GM18909 (cell line): Measurements from ENCODE around the gene GRHL3.

Source experiments
- ATAC-seq: cut with Tn5 transposase; IDR thresholded peaks from one replicate; pipeline ENCODE4 v1.9.1; 2021; ENCODE audit warnings: mild to moderate bottlenecking; ENCODE audit not compliant: unreplicated experiment, poor library complexity

GRHL3 gene

DNA sequence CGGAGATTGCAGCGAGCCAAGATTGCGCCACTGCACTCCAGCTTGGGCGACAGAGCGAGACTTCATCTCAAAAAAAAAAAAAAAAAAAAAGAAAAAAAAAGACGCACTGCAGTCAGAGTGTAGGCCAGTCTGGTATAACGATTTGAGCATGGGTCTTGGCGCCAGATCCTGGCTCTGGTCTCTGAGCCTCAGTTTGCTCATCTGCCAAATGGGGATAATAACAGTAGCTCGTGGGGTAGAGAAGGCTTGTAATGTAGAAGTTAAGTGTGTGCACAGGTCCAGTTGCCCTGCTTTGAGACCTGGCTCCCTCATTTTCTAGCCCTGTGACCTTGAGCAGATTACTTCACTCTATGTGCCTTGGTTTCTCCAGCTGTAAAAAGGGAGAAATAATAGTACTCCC is 26.3 kb upstream of the GRHL3 start:
- no peak for ATAC-seq

DNA sequence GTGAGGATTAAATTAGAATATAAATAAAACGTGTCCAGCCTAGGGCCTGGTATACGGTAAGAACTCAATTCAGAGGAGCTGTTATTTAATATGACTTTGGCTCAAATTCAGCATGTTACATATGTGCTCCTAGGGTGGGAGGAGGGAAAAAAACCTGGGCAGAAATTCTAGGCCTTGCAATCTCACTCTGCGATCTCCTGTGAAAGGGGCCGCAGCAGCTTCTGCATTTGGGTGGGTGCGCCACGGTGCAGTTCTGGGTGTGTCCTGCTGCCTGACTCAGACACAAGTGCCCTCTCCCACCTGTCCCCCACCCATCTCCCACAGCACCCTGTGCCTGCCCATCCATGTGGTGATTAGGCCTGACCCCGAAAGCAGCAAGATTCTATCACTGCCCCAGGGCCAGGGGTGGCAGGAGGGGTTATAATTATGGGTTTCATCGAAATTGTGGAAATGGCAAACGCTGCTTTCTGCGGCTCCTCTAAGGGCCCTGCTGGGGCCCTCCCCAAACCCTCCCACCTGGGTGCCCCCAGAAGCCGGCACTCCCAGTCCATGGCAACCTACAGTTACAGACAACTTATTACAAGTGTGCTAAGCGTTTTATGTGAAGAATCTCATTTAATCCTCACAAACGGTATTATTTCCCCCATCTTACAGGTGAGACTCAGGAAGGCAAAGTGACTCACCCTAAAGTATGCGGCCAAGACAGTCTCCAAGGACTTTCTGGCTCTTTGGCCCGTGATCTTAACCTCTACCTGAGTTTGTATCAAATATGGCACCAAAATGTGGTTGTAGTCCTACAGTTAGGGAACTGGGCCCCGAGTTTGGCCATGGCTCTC is 25.5 kb upstream of the GRHL3 start:
- ATAC-seq, result no peak

DNA sequence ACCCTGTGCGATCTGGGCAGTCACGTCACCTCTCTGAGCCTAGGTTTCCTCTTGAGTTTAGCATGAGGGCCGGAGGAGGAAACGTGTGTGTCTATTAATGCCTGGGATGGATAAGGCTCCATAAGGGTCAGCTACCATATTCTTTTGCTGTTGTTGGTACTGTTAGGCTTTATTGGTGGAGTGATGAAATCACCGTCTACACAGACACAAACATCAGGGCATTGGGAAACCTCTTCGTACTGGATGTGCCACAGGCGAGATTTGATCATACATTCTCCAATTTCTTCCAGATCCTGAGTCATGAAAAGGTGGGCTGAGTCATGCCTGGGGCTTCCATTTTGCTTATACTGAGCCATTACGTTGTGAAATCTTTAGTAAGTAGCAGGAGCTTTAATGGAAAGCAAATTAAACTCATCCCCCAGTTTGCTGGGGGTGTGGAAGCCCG is 24.9 kb upstream of the GRHL3 start:
- ATAC-seq, result no peak

DNA sequence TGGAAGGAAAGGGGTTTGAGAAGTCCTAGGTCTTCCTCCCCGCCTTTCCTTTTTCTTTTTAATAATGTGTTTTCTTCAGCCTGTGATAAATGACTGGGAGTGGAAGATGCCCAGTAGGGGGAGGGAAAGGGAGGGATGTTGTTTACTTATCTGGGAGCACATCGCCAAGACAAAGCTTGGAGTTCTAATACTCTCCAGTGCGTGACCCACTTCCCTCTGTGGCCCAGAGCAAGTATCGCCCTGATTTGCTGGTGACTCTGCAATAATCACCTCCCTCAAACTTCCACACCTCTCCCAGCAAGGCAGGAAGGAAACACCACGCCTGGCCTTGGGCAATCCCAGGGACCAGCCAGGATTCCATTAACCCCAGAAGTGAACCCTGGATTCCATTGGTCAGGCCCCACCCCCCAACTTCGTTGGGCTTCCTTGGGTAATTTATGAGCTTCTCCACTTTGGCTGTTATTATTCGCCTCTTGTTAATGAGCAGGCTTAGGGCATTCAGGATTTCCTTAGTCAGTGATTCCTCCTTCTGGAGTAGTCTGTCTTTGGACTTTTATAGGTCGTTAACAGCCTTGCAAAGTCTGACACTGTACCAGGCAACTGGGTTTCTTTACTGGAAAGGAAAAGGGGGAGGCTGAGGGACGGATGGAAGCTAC is 24.3 kb upstream of the GRHL3 start:
- ATAC-seq, result no peak

DNA sequence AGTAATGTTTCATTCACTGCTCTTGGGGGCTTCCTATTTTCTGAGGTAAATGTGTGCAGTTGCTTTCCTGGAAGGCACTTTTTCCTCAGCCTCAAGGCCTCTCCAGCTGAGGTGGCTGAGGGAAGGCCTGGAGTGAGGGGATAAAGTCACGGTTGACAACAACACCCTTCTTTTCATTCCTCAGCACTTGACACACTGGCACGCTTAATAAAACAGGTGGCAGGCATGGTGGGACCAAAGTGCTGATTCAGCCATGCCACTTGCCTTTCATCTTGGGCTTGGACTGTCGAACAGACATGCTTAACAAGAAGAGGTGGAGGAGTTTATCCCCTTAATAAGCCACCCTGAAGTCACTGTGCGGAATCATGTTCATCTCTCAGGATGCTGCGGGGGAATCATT is 23.6 kb upstream of the GRHL3 start:
- no peak for ATAC-seq

DNA sequence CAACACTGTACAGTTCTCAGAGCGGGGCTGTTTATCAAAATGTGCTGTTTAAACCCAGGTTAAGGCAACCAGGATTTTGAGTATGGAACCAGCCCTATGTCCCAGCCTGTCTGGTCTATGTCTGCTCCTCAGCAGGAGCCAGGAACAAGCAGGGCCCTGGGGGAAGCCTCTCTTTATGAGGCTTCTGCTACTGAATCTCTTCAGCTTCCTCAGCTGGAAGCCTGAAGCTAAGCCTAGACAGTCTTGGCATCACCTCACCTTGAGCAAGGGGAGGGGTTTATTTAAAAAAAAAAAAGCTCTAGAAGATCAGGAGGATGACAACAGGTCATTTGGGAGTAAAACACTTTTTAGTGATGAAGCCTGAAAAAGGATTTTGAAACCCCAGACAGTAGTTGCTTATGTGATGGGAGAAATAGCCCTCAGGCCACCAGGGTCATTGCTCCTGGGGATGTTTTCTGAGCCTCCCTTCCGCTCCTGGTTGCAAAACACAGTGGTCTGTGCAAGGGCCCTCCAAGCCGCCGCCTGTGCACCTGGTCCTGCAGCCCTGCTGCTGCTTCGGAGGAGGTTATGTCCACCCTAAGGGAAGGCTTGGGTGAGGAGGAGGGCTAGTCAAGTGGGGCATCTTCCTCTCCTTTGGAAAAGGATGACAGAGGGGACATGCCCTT is 21.8 kb upstream of the GRHL3 start:
- no peak for ATAC-seq

DNA sequence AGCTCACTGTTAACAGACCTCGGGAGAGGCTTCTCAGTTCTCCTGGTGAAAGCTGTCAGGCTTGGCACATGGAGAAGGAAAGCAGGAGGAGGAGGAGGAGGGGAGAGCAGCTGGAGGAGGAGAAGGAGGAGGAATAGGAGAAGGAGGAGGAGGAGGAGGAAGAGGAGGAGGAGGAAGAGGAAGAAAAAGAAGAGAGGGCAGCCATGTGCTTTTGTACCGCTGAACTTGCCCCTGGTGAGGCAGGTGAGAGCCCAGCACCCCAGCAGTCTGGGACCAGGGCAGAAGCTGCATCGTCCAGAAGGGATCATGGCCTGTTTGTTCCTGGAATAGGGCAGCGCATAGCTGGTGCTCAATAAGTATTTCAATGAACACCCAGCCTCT is 21.3 kb upstream of the GRHL3 start:
- ATAC-seq, result no peak

DNA sequence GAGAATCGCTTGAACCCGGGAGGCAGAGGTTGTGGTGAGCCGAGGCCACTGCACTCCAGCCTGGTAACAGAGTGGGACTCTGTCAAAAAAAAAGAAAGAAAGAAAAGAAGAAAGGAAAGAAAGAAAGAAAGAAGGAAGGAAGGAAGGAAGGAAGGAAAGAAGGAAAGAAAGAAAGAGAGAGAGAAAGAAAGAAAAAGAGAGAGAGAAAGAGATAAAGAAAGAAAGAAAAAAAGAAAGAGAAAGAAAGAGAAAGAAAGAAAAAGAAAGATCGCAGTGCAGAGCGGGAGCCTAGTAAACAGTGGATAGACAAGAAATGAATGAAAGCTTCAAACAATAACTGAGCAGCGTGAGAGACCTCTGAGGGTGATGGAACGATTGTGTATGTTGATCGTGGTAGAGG is 20.6 kb upstream of the GRHL3 start:
- no peak for ATAC-seq

DNA sequence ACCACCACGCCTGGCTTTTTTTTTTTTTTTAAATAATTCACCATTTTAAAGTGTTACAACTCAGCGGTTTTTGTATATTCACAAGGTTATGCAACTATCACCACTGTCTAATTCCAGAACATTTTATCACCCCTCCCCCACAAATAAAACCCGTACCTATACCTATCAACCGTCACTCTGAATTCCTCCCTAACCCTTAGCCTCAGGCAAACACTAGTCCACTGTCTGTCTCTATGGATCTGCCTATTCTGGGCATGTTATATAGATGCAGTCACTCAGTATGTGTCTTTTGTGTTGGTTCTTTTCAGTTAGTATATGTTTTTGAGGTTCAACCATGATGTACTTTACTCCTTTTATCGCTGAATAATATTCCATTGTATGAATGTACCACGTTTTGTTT is 19.3 kb upstream of the GRHL3 start:
- no peak for ATAC-seq

DNA sequence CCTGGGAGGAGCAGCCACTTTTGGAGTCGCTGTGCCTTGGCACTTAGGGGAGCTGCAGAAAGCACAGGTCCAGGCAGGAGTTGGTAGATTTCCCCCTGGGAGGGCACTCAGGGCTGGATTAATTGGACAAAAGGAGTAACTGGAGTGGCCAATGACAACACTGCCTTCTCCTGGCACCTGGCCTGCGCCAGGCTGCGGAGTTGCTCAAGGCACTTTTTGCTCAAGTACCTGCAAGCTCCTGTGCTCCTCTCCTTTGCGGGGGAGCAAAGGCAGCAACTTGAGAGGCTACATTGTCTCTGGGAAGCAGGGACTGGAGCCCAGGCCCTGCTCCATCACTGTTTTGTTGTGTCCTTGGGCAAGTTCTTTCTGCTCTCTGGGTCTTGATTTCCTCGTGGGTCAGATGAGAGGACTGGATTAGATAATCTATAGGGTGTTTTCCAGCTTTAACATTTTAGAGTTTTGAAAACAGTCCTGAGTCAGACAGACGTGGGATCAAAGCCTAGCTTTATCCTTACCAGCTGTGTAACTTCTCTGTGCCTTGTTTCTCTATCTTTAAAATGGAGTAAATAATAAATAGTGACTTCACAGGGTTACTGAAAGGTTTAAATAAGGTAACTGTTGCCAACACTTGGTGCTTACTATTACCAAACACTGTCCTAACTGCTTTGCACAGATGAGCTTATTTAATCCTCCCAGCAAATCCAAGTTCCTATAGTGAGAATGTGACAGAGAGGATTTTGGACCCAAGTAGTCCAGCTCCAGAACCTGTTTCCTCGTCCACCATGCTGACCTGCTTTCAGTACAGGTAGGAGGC is 18.0 kb upstream of the GRHL3 start:
- no peak for ATAC-seq

DNA sequence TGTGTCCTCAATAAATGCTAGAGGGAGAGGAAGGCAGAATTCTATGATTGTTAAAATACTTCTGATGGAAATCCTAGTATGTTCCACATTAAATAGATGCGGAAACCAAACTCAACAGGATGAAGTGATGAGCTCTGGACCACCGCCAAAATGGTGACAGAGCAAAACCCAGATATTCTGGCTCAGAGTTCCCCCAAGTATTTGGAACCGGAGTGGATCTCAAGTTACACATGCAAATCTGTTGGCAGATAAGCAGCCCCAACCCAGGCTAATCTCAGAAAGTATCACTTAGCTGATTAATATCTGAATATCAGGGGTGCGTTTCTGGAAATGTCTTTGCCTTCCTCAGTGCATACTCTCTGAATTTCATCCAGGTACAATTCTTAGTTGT is 17.4 kb upstream of the GRHL3 start:
- no peak for ATAC-seq

DNA sequence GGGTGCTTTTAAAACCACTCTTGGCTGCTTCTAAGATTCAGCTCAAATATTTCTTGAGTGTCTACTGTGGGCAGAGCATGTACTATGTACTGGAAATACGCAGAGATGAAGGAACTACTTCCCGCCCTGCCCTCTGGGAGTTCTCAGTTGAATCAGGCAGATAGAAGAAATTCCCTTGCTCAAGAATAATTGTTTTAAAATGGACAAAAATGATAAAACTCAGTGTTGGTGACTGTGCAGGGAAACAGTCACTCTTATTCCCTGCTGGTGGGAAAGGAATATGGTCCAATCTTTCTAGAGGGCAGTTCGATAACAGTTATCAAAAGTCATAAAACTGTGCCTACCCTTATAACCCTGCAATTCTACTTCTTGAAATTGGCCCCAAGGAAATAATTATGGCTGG is 16.9 kb upstream of the GRHL3 start:
- ATAC-seq, result no peak

DNA sequence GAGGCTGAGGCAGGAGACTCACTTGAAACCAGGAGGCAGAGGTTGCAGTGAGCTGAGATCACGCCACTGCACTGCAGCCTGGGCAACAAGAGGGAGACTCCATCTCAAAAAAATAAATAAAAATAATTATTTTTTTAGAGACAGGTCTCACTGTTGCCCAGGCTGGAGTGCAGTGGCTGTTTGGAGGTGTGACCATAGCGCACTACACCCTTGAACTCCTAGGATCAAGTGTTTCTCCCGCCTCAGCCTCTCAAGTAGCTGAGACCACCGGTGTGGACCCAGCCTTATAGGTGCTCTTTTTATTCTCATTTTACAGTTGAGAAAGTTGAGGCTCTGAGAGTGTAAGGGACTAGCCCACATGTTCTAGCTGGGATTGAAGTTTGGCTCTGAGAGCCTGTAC is 15.6 kb upstream of the GRHL3 start:
- no peak for ATAC-seq

DNA sequence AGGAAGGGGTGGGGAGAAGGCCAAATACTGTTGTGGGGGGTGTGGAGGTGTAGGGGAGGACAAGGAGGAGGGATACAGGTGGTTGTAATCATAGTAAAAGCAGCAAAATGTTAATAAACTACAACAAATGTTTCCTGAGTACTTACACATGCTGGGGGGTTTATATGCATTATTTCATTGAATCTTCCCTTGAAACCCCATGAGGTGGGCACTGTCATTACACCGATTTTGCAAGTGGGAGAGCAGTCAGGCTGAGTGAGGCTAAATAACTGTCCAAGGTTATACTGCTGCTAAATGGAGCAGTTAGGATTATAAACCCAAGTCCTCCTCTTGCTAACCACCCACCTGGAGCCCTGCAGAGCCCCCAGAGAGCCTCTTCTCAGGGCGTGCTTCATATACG is 14.4 kb upstream of the GRHL3 start:
- ATAC-seq, result no peak

DNA sequence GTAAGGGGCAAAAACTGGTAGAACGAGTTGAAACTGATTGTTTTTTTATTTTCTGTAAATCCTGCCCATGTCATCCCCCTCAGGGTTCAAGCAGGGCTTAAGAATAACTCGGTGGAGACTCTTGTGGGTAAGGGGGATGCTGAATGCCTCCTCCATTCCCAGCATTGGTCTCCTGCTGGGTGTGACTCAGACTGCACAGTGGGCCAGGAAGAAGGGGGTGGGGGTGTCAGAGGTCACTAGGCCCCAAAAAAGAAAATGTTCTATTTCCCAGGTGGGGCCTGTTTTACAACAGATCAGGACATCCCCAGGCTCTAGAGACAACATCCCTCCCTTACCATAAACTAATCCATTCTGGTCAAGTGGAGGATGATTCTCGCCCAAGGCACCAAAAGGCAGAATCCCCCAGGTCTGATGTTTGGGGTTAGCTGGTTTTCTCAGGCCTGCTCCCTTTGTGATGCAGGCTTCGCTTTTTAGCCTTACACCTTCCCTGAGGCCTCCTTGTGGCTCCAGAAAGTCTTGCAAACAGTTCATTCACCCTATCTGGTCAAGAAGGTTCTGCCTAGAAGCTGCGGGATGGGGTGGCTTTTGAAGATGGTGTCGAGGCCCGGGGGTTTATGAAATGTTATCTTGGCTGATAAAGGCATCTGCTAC is 10.7 kb upstream of the GRHL3 start:
- no peak for ATAC-seq

DNA sequence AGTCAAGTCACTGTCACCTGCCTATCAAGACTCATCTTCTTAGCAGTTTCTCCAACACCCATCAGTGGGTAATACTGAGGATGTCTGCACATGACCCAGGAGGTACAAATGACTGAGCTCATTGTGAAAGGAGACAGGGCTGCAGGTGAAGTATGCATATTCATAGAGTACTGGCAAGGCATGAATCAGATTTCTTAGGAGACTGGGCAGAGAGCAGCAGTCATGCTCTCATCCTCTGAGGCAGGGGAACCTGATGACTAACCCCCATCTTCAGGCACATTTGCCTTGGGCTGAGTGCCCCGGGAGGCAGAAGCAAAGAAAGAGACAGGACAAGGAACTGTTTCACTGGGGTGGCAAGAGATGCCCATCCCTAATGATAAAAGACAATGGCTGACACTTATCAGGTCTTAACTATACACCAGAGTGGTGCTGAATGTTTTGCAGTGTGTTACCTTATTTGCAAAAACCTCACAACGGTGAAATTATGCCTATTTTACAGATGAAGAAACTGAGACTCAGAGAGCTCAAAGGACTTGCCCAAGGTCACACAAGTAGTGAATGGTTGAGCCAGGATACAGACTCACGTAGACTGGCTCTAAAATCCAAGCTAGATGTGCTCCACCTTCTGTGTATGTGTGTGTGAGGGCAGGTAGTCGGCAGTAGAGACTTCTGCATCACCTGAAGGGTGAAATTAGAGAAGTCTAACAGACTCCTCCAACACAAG is 9.2 kb upstream of the GRHL3 start:
- no peak for ATAC-seq

DNA sequence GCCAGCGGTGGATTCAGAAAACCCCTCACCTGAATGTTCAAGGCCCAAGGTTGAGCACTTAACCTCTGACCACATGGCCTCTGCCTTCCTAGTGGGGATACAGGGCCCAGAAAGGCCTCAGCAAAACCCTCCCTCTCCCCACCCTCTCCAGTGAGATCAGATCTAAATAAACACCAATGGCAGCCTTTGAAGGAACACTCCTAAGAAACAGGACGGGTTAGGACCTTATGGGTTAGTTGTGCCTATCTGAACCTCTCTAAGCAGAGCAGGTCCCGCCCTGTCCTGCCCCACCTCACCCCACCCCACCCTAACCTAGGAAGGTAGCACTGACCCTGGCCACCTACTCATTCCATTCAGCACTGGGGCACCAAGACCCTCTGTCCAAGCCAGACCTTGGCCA is 7.9 kb upstream of the GRHL3 start:
- no peak for ATAC-seq

DNA sequence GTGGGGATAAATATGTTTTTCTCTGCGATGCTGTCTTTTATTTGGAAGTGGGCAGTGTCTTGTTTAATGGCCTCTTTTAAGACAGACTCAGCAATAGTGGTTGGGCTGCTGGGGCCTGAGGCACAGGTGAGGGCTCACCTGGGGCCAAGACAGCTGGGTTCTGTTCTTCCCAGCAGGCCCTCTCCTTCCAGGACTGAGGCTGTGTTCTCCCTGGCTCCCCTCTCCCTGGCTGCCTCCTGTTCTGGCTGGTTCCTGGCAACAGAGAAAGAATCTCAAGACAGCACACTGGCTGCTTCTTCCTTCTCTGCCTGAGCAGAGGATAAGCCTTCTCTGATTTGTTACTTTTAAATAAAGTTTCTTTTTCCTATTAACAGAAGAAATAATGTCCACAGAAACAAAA is 7.4 kb upstream of the GRHL3 start:
- ATAC-seq, result no peak

DNA sequence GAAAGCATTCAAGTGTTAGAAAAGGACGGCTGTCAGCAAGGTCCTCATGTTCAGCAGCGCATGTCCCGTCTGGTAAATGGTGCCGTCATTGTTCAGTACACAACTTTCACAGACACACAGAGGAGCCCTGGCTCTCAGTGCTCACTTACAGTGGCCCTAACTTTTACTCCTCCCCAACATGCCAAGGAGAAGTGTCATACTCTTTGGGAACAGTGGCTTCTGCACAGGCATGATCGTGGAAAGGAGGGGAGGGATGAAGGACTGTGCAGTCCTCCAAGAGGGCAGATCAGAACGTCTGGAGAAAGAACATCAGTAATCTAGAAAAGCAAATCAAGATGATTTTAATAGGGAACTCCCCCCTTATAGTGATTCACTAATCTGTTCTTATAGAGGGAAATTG is 3.8 kb upstream of the GRHL3 start:
- no peak for ATAC-seq

DNA sequence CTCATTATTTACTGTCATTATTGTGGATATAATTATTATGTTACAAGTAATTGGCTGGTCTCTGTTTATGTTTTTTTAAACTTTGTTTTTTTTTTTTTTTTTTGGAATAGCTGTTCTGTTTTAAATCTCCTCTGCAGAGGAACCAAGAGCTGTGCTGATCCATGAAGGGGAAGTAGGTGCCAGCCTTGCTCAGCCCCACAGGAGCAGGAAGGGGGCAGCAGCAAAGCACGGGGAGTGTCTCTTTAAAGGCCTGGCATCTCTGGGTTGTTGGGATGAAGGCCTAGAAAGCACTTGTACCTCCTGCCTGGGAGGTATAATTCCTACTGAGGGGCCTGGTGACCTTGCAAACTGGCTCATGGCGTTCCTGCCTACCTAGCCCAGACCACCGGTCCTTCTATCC is 2.5 kb upstream of the GRHL3 start:
- no peak for ATAC-seq
